Neural cell (in vitro differentiated cells): ENCODE data around the gene ESRP2. TPM values are rescaled to one million over a fixed set of nuclear protein-coding genes. Genes with fewer than 3 reads are reported as not detected.
A peak's percentile ranks its signal among the peaks of the same experiment; 100 is the strongest.

Experiments
- H2AFZ ChIP-seq: fragments of 200-600, 300-800 bp; sonication (generic), shearing (Covaris generic); 2 replicates; pipeline ENCODE4 v1.6.0; 2014; ENCODE audit warnings: low read depth, mild to moderate bottlenecking, antibody characterized with exemption, low read length, moderate library complexity
- H3F3A ChIP-seq: fragments of 200-600 bp; shearing (Covaris generic); 2 replicates; pipeline ENCODE4 v1.6.1; 2016; ENCODE audit warnings: mild to moderate bottlenecking, moderate library complexity, mixed read lengths, antibody characterized with exemption, low read length; ENCODE audit not compliant: insufficient read depth, poor library complexity, severe bottlenecking
- H3K27ac ChIP-seq: fragments of 200-600, 300-800 bp; sonication (generic), shearing (Covaris generic); 2 replicates; pipeline ENCODE4 v1.5.1; 2014; ENCODE audit warnings: mild to moderate bottlenecking, low read length, moderate library complexity
- H3K27me3 ChIP-seq: fragments of 300-800, 200-600 bp; sonication (generic), shearing (Covaris generic); 2 replicates; pipeline ENCODE4 v1.6.0; 2014; ENCODE audit warnings: mild to moderate bottlenecking, low read depth, low read length, moderate library complexity; ENCODE audit not compliant: insufficient read depth
- H3K36me3 ChIP-seq: fragments of 300-800, 200-600 bp; sonication (generic), shearing (Covaris generic); 2 replicates; pipeline ENCODE4 v1.5.1; 2014; ENCODE audit warnings: mild to moderate bottlenecking, antibody characterized with exemption, low read length, moderate library complexity; ENCODE audit not compliant: insufficient read depth
- H3K4me2 ChIP-seq: fragments of 300-800, 200-600 bp; sonication (generic), shearing (Covaris generic); 2 replicates; pipeline ENCODE4 v1.6.0; 2014; ENCODE audit warnings: mild to moderate bottlenecking, low read length
- H3K4me3 ChIP-seq: fragments of 300-800, 200-600 bp; sonication (generic), shearing (Covaris generic); 2 replicates; pipeline ENCODE4 v1.5.1; 2014; ENCODE audit warnings: mild to moderate bottlenecking, low read length, moderate library complexity
- H3K79me2 ChIP-seq: fragments of 200-600 bp; shearing (Covaris generic); replicated peaks from 2 replicates; pipeline ENCODE4 v1.6.0; 2014; ENCODE audit warnings: mild to moderate bottlenecking, low read length, moderate library complexity; ENCODE audit not compliant: insufficient read depth
- H3K9ac ChIP-seq: fragments of 300-800, 200-600 bp; sonication (generic), shearing (Covaris generic); 2 replicates; pipeline ENCODE4 v1.6.1; 2016; ENCODE audit warnings: mild to moderate bottlenecking, low read length, mixed read lengths
- H3K9me2 ChIP-seq: fragments of 200-600 bp; shearing (Covaris generic); 2 replicates; pipeline ENCODE4 v1.6.1; 2016; ENCODE audit warnings: mild to moderate bottlenecking, low read length, mixed read lengths; ENCODE audit not compliant: insufficient read depth
- H3K9me3 ChIP-seq: fragments of 200-600, 300-800 bp; sonication (generic), shearing (Covaris generic); 2 replicates; pipeline ENCODE4 v1.6.1; 2016; ENCODE audit warnings: mild to moderate bottlenecking, mixed run types, low read length, moderate library complexity, mixed read lengths
- H4K20me1 ChIP-seq: fragments of 200-600 bp; shearing (Covaris generic); 2 replicates; pipeline ENCODE4 v1.6.1; 2016; ENCODE audit warnings: mild to moderate bottlenecking, mixed run types; ENCODE audit not compliant: insufficient read depth
- CTCF ChIP-seq: fragments of 450-650 bp; IDR thresholded peaks from 2 replicates; pipeline ENCODE4 v1.5.1; 2014; ENCODE audit warnings: antibody characterized with exemption, mild to moderate bottlenecking, moderate library complexity; ENCODE audit not compliant: poor library complexity, severe bottlenecking
- EP300 ChIP-seq: fragments of 450-650 bp; conservative IDR thresholded peaks from 2 replicates; pipeline ENCODE4 v1.6.1; 2014; ENCODE audit warnings: antibody characterized with exemption, mild to moderate bottlenecking, moderate library complexity; ENCODE audit not compliant: poor library complexity, severe bottlenecking
- EZH2 ChIP-seq: fragments of 200-600, 300-800 bp; shearing (Covaris generic), sonication (generic); IDR thresholded peaks from 2 replicates; pipeline ENCODE4 v1.6.1; 2014; ENCODE audit warnings: antibody characterized with exemption, low read length, borderline replicate concordance, mild to moderate bottlenecking; ENCODE audit not compliant: insufficient read depth, poor library complexity, severe bottlenecking
- MXI1 ChIP-seq: fragments of 450-650 bp; conservative IDR thresholded peaks from 2 replicates; pipeline ENCODE4 v1.6.1; 2014; ENCODE audit warnings: antibody characterized with exemption, mild to moderate bottlenecking; ENCODE audit not compliant: poor library complexity, severe bottlenecking
- POLR2AphosphoS5 ChIP-seq: IDR thresholded peaks from 2 replicates; pipeline ENCODE4 v1.6.1; 2012
- RAD21 ChIP-seq: fragments of 450-650 bp; conservative IDR thresholded peaks from 2 replicates; pipeline ENCODE4 v1.6.1; 2014; ENCODE audit warnings: antibody characterized with exemption, mild to moderate bottlenecking, moderate library complexity
- REST ChIP-seq: IDR thresholded peaks from 2 replicates; pipeline ENCODE4 v1.6.1; 2012; ENCODE audit warnings: borderline replicate concordance
- SMC3 ChIP-seq: fragments of 450-650 bp; conservative IDR thresholded peaks from 2 replicates; pipeline ENCODE4 v1.6.1; 2014; ENCODE audit warnings: antibody characterized with exemption, mild to moderate bottlenecking, moderate library complexity; ENCODE audit not compliant: poor library complexity
- TAF1 ChIP-seq: IDR thresholded peaks from 2 replicates; pipeline ENCODE4 v1.6.1; 2012; ENCODE audit warnings: low read depth
- polyA plus RNA-seq: library from polyadenylated mRNA; depleted of rRNA; stranded (reverse); fragments of >200 nt; gene quantifications from 2 replicates; pipeline ENCODE4 v1.2.3, GENCODE V29; 2014

The ESRP2 gene
- polyA plus RNA-seq, 1 donor from 2014 or later, result not detected

- Histone ChIP-seq H2AFZ (peak overlapping the region; percentile 45), H3K79me2 (no peaks in the 10 kb centered on the region), H4K20me1 (no peaks in the 10 kb centered on the region), H3K9ac (peak overlapping the region; percentile 36), H3K9me2 (no peaks in the 10 kb centered on the region), H3K27me3 (peaks cover 49% of the 10 kb centered on the region), H3K36me3 (no peaks in the 10 kb centered on the region), H3K27ac (no peak overlapping the region), H3K4me2 (no peak overlapping the region), H3K4me3 (peak overlapping the region; percentile 75), H3F3A (no peaks in the 10 kb centered on the region), H3K9me3 (no peaks in the 10 kb centered on the region)
- TF ChIP-seq EZH2, result no peak
- TF ChIP-seq CTCF, result no peak
- no peak for TF ChIP-seq TAF1
- no peak for TF ChIP-seq REST
- TF ChIP-seq EP300, result no peak
- no peak for TF ChIP-seq MXI1
- TF ChIP-seq POLR2AphosphoS5, result no peak
- no peak for TF ChIP-seq SMC3
- TF ChIP-seq RAD21, result no peak
Observed at GRCh38 chr16:68238029-68238345, 2.1 kb upstream of the ESRP2 start.

- no peaks in the 10 kb centered on the region for H3K9me2 ChIP-seq
- H2AFZ ChIP-seq, result peak overlapping the region; percentile 45
- peak overlapping the region; percentile 35 for H3K4me2 ChIP-seq
- peak overlapping the region; percentile 36 for H3K9ac ChIP-seq
- no peaks in the 10 kb centered on the region for H3K36me3 ChIP-seq
- H4K20me1 ChIP-seq, result no peaks in the 10 kb centered on the region
- peaks cover 49% of the 10 kb centered on the region for H3K27me3 ChIP-seq
- peak overlapping the region; percentile 75 for H3K4me3 ChIP-seq
- no peak for TF ChIP-seq CTCF
- peak; percentile 41 for TF ChIP-seq POLR2AphosphoS5
- H3K9me3 ChIP-seq, result no peaks in the 10 kb centered on the region
- H3F3A ChIP-seq, result no peaks in the 10 kb centered on the region
- H3K79me2 ChIP-seq, result no peaks in the 10 kb centered on the region
- H3K27ac ChIP-seq, result no peak overlapping the region
Observed at GRCh38 chr16:68237243-68238028, 1.5 kb upstream of the ESRP2 start.
